ENCODE data around the gene PSME4.
"Not testable (repeated sequence)": the region's sequence is repeated elsewhere in the genome, so short reads cannot be mapped to it uniquely, and the experiment has no call there.

The PSME4 gene

DNA sequence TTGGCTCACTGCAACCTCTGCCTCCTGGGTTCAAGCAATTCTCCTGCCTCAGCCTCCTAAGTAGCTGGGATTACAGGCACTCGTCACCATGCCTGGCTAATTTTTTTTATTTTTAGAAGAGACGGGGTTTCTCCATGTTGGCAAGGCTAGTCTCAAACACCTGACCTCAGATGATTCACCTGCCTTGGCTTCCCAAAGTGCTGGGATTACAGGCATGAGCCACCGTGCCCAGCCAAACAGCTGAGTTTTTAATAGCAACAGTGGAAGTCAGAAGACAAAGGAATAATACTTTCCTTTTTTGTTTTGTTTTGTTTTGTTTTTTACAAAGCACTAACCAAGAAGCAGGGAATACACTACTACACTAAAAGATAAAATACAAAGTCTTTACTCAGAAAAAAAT is 127.9 kb downstream of the PSME4 start:
- DNase-seq (ENCODE audit: low read depth), result no peak

GRCh38 chr2:53841651-53842050 is 129.1 kb downstream of the PSME4 start:
- not testable (repeated sequence) for DNase-seq (ENCODE audit: low read depth)

GRCh38 chr2:53840580-53840979 is 130.2 kb downstream of the PSME4 start:
- DNase-seq (ENCODE audit: low read depth), result no peak

DNA sequence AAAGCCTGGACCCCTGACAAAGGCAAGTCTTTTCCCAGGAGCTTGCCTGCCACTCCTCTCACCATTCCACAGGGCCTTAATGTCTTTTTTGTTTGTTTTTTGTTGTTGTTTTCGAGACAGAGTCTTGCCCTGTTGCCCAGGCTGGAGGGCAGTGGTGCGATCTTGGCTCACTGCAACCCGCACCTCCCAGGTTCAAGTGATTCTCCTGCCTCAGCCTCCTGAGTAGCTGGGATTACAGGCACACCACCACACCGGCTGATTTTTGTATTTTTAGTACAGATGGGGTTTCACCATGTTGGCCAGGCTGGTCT is 140.9 kb downstream of the PSME4 start:
- not testable (repeated sequence) for DNase-seq (ENCODE audit: low read depth)

GRCh38 chr2:53829273-53829979 is 141.4 kb downstream of the PSME4 start:
- no peak for DNase-seq (ENCODE audit: low read depth)

DNA sequence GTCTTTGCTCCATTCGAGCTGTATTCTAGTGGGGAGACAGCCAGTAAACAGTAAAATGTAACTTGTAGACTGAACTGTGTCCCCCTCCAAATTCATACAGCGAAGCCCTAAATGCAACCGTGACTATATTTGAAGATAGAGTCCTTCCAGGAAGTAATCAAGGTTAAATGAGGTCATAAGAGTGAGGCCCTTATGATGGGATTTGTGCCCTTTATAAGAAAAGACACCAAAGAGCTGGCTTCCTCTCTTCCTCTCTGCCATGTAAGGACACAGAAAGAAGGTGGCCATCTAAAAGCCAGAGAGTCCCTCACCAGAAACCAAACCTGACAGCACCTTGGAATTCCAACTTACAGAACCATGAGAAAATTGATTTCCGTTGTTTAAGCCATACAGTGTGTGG is 142.5 kb downstream of the PSME4 start:
- no peak for DNase-seq (ENCODE audit: low read depth)

- DNase-seq (ENCODE audit: low read depth), result no peak
Observed at GRCh38 chr2:53827398-53828175, 143.2 kb downstream of the PSME4 start.

- no peak for DNase-seq (ENCODE audit: low read depth)
Observed at GRCh38 chr2:53826587-53827397, 144.0 kb downstream of the PSME4 start.

- DNase-seq (ENCODE audit: low read depth), result no peak
Observed at GRCh38 chr2:53826030-53826410, 144.8 kb downstream of the PSME4 start.

DNA sequence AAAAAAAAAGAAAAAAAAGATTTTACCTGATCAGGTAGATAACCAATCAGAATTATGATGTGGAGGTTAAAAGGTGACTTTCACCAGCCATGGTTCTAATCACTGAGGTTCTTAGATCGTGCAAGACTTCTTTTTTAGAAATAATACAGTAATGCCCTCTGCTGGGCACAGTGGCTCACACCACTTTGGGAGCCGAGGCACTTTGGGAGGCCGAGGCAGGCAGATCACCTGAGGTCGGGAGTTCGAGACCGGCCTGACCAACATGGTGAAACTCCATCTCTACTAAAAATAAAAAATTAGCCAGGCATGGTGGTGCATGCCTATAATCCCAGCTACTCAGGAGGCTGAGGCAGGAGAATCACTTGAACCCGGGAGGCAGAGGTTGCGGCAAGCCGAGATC is 147.2 kb downstream of the PSME4 start:
- DNase-seq (ENCODE audit: low read depth), result peak; percentile 44

- DNase-seq (ENCODE audit: low read depth), result no peak
Observed at GRCh38 chr2:53821810-53822209, 149.0 kb downstream of the PSME4 start.

GRCh38 chr2:53820711-53821110 is 150.1 kb downstream of the PSME4 start:
- DNase-seq (ENCODE audit: low read depth), result no peak

- no peak for DNase-seq (ENCODE audit: low read depth)
Observed at GRCh38 chr2:53820048-53820447, 150.7 kb downstream of the PSME4 start.

GRCh38 chr2:53819634-53820033 is 151.2 kb downstream of the PSME4 start:
- no peak for DNase-seq (ENCODE audit: low read depth)

DNA sequence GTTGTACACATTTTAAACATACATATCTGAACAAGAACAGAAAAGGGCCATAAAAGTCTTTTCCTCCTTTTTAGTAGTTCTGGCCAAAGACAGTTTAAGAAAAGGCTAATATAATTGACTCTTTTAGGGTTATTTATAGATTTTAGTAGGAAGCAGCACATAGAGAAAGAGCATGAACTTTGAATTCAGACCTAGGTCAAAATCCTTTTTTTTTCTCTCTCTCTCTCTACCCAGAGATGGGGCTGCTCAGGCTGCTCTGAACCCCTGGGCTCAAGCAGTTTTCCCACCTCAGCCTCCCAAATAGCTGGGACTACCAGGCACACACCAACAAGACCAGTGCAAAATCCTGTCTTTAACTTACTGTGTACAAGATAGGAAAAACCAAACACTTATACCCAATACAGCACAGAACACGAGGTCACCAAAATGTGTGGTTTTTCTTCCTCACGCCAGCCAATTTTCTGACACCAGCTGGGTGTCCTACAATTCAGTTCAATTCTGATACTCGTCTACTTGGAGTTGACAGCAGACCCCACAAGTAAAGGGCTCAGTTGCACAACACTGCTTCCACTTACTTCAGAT is 151.8 kb downstream of the PSME4 start:
- DNase-seq (ENCODE audit: low read depth), result no peak

All from ELR (cell line).